Muscle layer of colon (tissue), 2 donors: Measurements from ENCODE around the gene RARG.
"Not testable (repeated sequence)": the region's sequence is repeated elsewhere in the genome, so short reads cannot be mapped to it uniquely, and the experiment has no call there.

Source experiments
- H3K27ac ChIP-seq: one replicate; pipeline ENCODE4 v1.7.0; 2013; ENCODE audit warnings: low read depth, mild to moderate bottlenecking, low read length, moderate library complexity
- H3K27me3 ChIP-seq, 2 donors: one replicate each; pipeline ENCODE4 v1.7.0; 2013; ENCODE audit warnings: low read length in 2 of 2, mild to moderate bottlenecking in 2 of 2; ENCODE audit not compliant: insufficient read depth in 2 of 2, control insufficient read depth in 1 of 2
- H3K36me3 ChIP-seq: one replicate; pipeline ENCODE4 v1.7.0; 2013; ENCODE audit warnings: mild to moderate bottlenecking, low read length; ENCODE audit not compliant: insufficient read depth
- H3K4me1 ChIP-seq: one replicate; pipeline ENCODE4 v1.7.0; 2013; ENCODE audit warnings: mild to moderate bottlenecking, low read length; ENCODE audit not compliant: insufficient read depth
- H3K4me3 ChIP-seq, 2 donors: one replicate each; pipeline ENCODE4 v1.7.0; 2013; ENCODE audit warnings: low read length in 2 of 2, low read depth in 1 of 2, mild to moderate bottlenecking in 1 of 2, moderate library complexity in 1 of 2
- H3K9ac ChIP-seq: one replicate; pipeline ENCODE4 v1.7.0; 2013; ENCODE audit warnings: low read length
- H3K9me3 ChIP-seq: one replicate; pipeline ENCODE4 v1.7.0; 2013; ENCODE audit warnings: mild to moderate bottlenecking, low read length
- donor health status: abdominal sarcoma.
- donor health status: Adenocarcinoma of cecum.

The RARG gene

GRCh38 chr12:53170876-53171724, 60.9 kb downstream of the RARG start:
- no peak overlapping the region for H3K27ac ChIP-seq
- H3K9me3 ChIP-seq, result no peaks in the 10 kb centered on the region
- no peak overlapping the region for H3K4me3 ChIP-seq
- H3K27me3 ChIP-seq, result no peaks in the 10 kb centered on the region
- H3K4me1 ChIP-seq, result peaks cover 12% of the 10 kb centered on the region
- no peak overlapping the region for H3K9ac ChIP-seq
- peaks cover 26% of the 10 kb centered on the region for H3K36me3 ChIP-seq

DNA sequence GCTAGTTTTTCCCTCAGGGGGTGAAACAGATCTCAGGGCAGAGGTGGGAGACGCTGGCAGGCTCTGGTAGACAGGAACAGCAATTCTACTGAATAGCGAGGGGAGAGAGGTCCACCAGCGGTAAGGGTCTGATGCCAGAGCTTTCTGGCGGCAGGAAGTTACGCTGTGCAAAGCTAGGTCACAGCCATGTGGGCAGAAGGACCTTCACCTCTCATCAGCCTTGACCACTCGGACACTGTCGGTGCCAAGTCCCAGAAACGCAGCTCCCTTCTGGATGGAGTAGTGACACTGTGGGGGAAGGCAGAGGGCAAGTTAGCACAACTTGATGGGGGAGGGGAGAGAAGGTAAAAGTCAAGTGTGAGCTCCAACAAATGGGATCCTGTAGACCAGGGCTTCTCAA, 61.8 kb downstream of the RARG start:
- Histone ChIP-seq H3K36me3 (peaks cover 26% of the 10 kb centered on the region), H3K9ac (no peak overlapping the region), H3K4me3 (no peak overlapping the region)

DNA sequence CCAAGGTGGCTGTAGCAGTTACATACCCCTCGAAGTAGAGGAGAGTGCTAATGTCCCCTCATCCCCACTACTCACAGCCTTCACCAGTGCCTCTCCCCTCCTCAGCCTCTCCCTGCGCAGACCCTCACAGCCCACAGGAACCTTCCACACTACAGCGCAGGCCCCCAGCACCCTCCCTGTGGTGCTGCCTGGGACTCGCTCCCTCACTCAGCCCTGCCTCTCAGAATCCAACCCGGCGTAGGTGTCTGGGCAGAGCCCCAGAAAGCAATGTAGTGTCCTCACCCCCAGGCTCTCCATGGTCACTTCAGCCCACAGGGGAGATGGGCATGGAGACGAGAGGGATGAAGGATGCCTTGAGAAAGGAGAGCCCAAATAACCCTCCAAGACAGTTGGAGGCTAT, 62.4 kb downstream of the RARG start:
- Histone ChIP-seq H3K4me3 (no peak overlapping the region), H3K27me3 (no peaks in the 10 kb centered on the region), H3K9me3 (no peaks in the 10 kb centered on the region), H3K27ac (no peak overlapping the region), H3K36me3 (peaks cover 26% of the 10 kb centered on the region), H3K4me1 (peaks cover 12% of the 10 kb centered on the region), H3K9ac (no peak overlapping the region)

More for the DNA sequence above, 61.8 kb downstream of the RARG start:
- no peaks in the 10 kb centered on the region for H3K9me3 ChIP-seq
- H3K4me1 ChIP-seq, result peaks cover 12% of the 10 kb centered on the region
- no peaks in the 10 kb centered on the region for H3K27me3 ChIP-seq
- H3K27ac ChIP-seq, result no peak overlapping the region

- Histone ChIP-seq H3K4me3 (no peak overlapping the region), H3K36me3 (peaks cover 26% of the 10 kb centered on the region)
Measured at GRCh38 chr12:53166837-53167236, 65.2 kb downstream of the RARG start.

GRCh38 chr12:53163008-53163407, 69.0 kb downstream of the RARG start:
- not testable (repeated sequence) for H3K27me3 ChIP-seq, H3K4me1 ChIP-seq, H3K27ac ChIP-seq, H3K4me3 ChIP-seq, H3K9me3 ChIP-seq, H3K9ac ChIP-seq
- H3K36me3 ChIP-seq, result peaks cover 19% of the 10 kb centered on the region

More at GRCh38 chr12:53166837-53167236, 65.2 kb downstream of the RARG start:
- Histone ChIP-seq H3K9ac (no peak overlapping the region), H3K27me3 (no peaks in the 10 kb centered on the region), H3K4me1 (peaks cover 8% of the 10 kb centered on the region), H3K27ac (no peak overlapping the region), H3K9me3 (no peaks in the 10 kb centered on the region)

DNA sequence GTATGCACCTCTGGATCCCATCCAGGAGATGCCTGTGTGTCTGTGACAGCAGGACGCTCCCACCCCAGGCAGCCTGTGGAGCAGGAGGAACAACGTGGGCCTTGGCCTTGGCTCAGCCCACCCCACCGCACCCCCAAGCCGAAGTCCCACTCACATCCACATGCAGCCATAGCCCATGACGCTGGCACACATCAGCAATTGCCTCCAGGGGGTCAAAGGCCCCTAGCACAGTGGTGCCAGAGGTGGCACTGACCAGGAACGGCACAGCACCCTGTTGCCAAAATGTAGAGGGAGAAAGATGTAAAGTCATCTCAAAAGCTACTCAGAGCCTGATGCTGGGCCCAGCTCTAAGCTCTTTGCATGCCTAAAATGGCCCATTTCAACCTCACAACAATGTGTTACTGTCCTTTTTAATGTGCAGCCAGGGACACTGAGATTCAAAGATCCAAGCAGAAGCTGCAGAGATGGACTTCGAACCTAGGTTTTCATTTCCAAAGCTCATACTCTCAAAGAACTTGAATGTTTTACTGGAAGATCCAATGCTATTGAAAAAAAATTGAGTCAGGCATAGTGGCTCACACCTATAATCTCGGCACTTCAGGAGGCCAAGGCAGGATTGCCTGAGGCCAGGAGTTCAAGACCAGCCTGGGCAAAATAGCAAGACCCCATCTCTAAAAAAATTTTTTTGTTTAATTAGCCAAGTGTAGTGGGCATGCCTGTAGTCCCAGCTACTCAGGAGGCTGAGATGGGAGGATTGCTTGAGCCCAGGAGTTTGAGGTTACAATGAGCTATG, 70.7 kb downstream of the RARG start:
- no peak overlapping the region for H3K9ac ChIP-seq
- H3K4me3 ChIP-seq, result no peak overlapping the region
- no peak overlapping the region for H3K27ac ChIP-seq
- H3K36me3 ChIP-seq, result peaks cover 9% of the 10 kb centered on the region
- H3K27me3 ChIP-seq, result no peaks in the 10 kb centered on the region
- peaks cover 7% of the 10 kb centered on the region for H3K4me1 ChIP-seq
- H3K9me3 ChIP-seq, result no peaks in the 10 kb centered on the region

DNA sequence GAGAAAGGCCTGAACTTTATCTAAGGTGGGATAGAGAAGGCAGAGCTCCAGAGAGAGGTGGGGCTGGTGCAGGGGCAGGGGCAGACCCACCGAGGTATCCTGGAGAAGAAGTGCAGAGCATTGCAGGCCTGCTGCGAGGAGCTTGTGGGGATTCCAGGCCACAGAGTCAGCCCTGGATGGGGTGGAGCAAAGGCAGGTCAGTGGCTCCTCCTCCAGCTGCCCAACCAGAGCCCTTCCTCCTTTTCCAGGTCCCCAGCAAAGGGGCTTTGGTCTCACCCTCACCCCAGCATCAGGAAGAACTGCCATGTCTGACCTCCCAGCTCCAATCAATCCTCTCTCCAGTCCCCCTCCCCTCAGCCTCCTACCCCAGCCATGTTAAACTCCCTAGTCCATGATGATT, 71.3 kb downstream of the RARG start:
- Histone ChIP-seq H3K27ac (no peak overlapping the region), H3K9ac (no peak overlapping the region), H3K27me3 (no peaks in the 10 kb centered on the region), H3K4me3 (no peak overlapping the region), H3K9me3 (no peaks in the 10 kb centered on the region), H3K36me3 (peaks cover 9% of the 10 kb centered on the region), H3K4me1 (peaks cover 7% of the 10 kb centered on the region)
